Lower leg skin (tissue), 4 donors: ENCODE measurements around the gene ADGRA3. TPM values are rescaled to one million over a fixed set of nuclear protein-coding genes. Genes with fewer than 3 reads are reported as not detected.

Experiments used
- DNase-seq, 2 donors: peaks; one replicate each; pipeline ENCODE4 v3.0.0-alpha.2; 2019; ENCODE audit warnings: low spot score in 2 of 2
- H3K4me3 ChIP-seq: fragments of 200-600 bp; sonication (generic); 2 replicates; pipeline ENCODE4 v1.5.1; 2017; ENCODE audit warnings: mild to moderate bottlenecking, low read depth; ENCODE audit not compliant: poor library complexity, severe bottlenecking
- CTCF ChIP-seq, 3 donors: fragments of 450-650 bp; IDR thresholded peaks; one replicate each; pipeline ENCODE4 v1.5.1; 2016; ENCODE audit warnings: antibody characterized with exemption in 3 of 3, mild to moderate bottlenecking in 3 of 3, moderate library complexity in 2 of 3
- POLR2A ChIP-seq, 2 donors: fragments of 450-650 bp; IDR thresholded peaks; one replicate each; pipeline ENCODE4 v1.6.1; 2016 to 2017; ENCODE audit warnings: antibody characterized with exemption in 2 of 2, mild to moderate bottlenecking in 1 of 2, moderate library complexity in 1 of 2
- WGBS, 2 donors: methylation state at CpG; one replicate each; pipeline ENCODE4 v1.1.5; 2018; 5-methylcytosine and 5-hydroxymethylcytosine counted together
- intact Hi-C: fragments of 100-400 bp; cut with DNase I; formaldehyde crosslinking; loops from one replicate; pipeline ENCODE4 v1.15.0; 2023; ENCODE audit warnings: low total_unique reads
- total RNA-seq, 4 donors: library from RNA; depleted of rRNA; stranded (reverse); fragments of >200 nt; gene quantifications; one replicate each; pipeline ENCODE4 v1.1.0, GENCODE V29; 2016

The ADGRA3 gene
- total RNA-seq, 4 donors from 2014 or later: 8.4 to 14.9 (median 12.6) TPM

GRCh38 chr4:22490718-22491315 is 25.0 kb downstream of the ADGRA3 start:
- TF ChIP-seq POLR2A (IDR thresholded peaks at IDR 0.05) (no peak), CTCF (IDR thresholded peaks at IDR 0.05) (no peak)
- DNase-seq: no peak
- H3K4me3 ChIP-seq: no peak overlapping the region
- intact Hi-C loops: no loop called here
- 74 to 75% methylated on average over 5 of the region's 5 CpGs for WGBS, 2 donors

- 72 to 92% methylated on average over 1 of the region's 1 CpG for WGBS, 2 donors
Measured at GRCh38 chr4:22488106-22488505, 27.8 kb downstream of the ADGRA3 start.

GRCh38 chr4:22487328-22487727 is 28.5 kb downstream of the ADGRA3 start:
- no peak for DNase-seq
- WGBS, 2 donors: 92 to 97% methylated on average over 5 of the region's 5 CpGs
- no peak overlapping the region for H3K4me3 ChIP-seq
- intact Hi-C loops: no loop called here
- no peak for TF ChIP-seq POLR2A (IDR thresholded peaks at IDR 0.05)
- no peak for TF ChIP-seq CTCF (IDR thresholded peaks at IDR 0.05)

More at GRCh38 chr4:22488106-22488505, 27.8 kb downstream of the ADGRA3 start:
- DNase-seq: no peak
- no peak for TF ChIP-seq POLR2A (IDR thresholded peaks at IDR 0.05)
- TF ChIP-seq CTCF (IDR thresholded peaks at IDR 0.05): no peak
- no peak overlapping the region for H3K4me3 ChIP-seq
- intact Hi-C loops: no loop called here

GRCh38 chr4:22486276-22486675 is 29.6 kb downstream of the ADGRA3 start:
- TF ChIP-seq CTCF (IDR thresholded peaks at IDR 0.05) (no peak), POLR2A (IDR thresholded peaks at IDR 0.05) (no peak)
- intact Hi-C loops: no loop called here
- H3K4me3 ChIP-seq: no peak overlapping the region
- no peak for DNase-seq
- WGBS, 2 donors: 86 to 87% methylated on average over 4 of the region's 4 CpGs

GRCh38 chr4:22485737-22486136 is 30.1 kb downstream of the ADGRA3 start:
- TF ChIP-seq CTCF (IDR thresholded peaks at IDR 0.05): no peak
- TF ChIP-seq POLR2A (IDR thresholded peaks at IDR 0.05): no peak
- WGBS, 2 donors: 66% methylated on average over 4 of the region's 4 CpGs
- no peak for DNase-seq
- H3K4me3 ChIP-seq: no peak overlapping the region
- intact Hi-C loops: no loop called here

GRCh38 chr4:22483551-22483981 is 32.3 kb downstream of the ADGRA3 start:
- intact Hi-C loops: no loop called here
- H3K4me3 ChIP-seq: no peak overlapping the region
- WGBS, 2 donors: 53 to 56% methylated on average over 1 of the region's 1 CpG
- TF ChIP-seq CTCF (IDR thresholded peaks at IDR 0.05): no peak
- no peak for TF ChIP-seq POLR2A (IDR thresholded peaks at IDR 0.05)
- DNase-seq: no peak
